HG03025 (cell line): ENCODE results near the gene LGR6.
"Not testable (repeated sequence)": the region's sequence is repeated elsewhere in the genome, so short reads cannot be mapped to it uniquely, and the experiment has no call there.

ENCODE experiments used
- ATAC-seq: cut with Tn5 transposase; IDR thresholded peaks from one replicate; pipeline ENCODE4 v1.9.1; 2021; ENCODE audit warnings: mild to moderate bottlenecking, moderate library complexity; ENCODE audit not compliant: unreplicated experiment, low FRiP score

LGR6 gene

DNA sequence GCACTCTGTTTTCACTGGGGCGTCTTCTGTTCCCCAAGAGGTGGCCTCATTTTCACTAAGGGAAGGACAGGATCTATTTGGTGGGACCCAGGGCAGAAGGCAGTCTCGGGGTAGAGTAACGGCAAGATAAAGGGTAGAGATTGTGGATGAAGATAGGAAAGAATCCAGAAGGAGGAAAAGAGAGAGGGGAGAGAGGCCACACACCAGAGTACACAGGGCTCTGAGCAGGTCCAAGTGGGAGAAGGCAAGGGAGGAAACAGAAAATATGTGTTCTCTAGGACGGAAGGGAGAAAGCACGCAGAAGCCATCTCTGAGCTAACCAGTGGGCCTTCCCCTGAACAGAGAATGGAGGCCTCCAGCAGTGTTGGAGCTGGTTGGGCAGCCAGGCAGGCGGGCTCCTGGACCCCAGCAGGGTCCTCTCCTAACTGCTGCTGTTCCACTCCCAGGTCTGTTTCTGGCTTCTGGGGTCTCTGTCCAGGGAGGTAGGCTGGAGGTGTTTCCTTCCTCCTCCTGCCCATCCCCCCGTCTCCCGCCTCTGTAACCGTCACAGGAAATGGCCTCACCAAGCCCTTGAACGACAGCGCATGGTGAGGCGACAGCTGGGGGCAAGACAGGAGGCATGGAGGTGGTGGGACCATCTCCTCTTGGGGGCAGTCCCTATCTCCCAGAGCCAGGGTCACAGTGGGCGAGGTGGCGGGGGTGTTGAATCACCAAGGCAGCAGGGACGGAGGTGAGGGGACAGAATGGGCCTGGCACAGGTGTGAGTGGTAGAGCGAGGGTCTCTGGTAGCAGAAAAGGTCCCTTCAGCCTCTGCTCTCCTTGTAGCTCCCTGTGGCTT lies 33.8 kb upstream of the LGR6 start:
- ATAC-seq = no peak

GRCh38 chr1:202160377-202160940 lies 33.1 kb upstream of the LGR6 start, which contains the start of gene PTPN7:
TSS of gene PTPN7 (minus strand) at chr1:202160602. CDS start at chr1:202159402, 1,200 bp downstream.
- no peak for ATAC-seq

- no peak for ATAC-seq
Observed at GRCh38 chr1:202161151-202162046, 32.2 kb upstream of the LGR6 start.

GRCh38 chr1:202162047-202162417 lies 31.6 kb upstream of the LGR6 start:
- no peak for ATAC-seq

DNA sequence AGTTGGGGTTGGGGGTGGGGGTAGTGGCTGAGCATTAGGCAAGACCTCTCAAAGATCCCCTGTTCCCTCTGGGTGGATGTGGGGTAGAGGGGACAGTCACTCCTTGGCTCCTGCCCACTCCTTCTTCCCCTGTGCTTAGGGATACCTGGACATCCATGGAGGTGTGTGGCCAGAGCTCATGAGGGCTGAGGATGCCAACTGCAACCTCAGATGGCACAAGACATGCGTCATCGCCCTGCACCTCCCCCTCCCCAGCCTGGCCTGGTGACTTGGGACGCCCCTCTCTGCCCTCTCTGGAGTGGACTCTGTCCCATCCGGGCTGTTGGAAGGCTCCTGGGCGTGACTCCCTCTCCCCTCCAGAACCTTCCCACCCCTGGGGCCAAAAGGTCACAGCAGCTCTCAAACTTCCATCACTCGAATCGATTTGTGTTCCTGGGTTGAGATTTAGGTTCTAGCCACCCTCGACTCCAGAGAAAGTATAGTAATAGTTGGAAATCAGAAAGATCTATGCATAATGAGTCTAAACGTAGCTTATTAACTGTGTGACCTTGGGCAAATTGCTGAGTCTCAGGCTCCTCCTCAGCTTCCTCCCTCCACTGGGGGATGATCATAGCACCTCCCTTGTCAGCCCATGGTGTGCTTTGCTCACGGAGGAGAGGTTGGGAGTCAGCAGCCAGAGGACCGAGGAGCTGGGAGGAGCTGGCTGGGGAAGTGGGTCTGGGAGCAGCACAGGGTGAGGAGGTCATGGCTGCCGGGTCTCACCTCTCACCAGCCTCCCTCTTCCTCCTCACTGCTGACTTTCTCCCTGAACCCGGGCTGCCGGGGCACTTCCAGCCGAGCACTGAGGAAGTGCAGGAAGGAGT lies 30.9 kb upstream of the LGR6 start:
- ATAC-seq = no peak

- ATAC-seq = no peak
Observed at GRCh38 chr1:202163281-202164270, 30.0 kb upstream of the LGR6 start.

DNA sequence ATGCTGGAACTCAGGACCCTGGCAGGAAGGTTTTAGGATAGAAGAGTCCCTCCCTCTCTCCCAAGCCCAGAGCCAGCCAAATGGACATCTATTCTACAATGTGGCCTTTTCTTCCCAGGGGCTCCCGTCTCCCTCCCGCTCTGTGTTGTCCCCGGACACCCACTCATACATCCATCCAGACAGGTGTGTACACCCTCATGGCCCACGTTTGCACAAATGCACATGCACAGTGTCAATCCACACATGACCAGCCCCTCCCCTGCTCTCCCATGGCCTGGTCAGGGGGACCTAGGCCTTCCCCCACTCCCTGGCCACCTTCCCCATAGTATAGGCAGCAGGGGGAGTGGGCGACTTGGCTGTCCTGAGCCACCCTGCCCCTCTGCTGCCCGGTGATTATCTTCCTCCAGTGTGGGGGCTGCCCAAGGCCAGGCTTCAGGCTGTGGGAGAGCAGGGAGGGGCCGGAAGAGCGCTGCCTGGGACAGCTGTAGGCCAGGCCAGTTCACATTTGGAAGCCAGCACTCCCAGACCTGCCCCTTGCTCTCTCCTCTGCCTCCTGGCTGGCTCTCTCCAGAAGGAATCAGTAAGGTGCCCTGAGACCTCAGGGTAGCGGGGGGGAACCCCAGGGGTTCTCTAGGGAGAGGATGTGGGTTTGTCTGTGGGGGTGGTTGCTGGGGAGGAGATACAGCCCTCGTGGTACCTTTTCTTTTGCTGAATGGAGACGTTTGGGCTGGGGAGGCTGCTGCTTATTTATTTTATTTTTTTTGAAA lies 29.1 kb upstream of the LGR6 start:
- no peak for ATAC-seq

DNA sequence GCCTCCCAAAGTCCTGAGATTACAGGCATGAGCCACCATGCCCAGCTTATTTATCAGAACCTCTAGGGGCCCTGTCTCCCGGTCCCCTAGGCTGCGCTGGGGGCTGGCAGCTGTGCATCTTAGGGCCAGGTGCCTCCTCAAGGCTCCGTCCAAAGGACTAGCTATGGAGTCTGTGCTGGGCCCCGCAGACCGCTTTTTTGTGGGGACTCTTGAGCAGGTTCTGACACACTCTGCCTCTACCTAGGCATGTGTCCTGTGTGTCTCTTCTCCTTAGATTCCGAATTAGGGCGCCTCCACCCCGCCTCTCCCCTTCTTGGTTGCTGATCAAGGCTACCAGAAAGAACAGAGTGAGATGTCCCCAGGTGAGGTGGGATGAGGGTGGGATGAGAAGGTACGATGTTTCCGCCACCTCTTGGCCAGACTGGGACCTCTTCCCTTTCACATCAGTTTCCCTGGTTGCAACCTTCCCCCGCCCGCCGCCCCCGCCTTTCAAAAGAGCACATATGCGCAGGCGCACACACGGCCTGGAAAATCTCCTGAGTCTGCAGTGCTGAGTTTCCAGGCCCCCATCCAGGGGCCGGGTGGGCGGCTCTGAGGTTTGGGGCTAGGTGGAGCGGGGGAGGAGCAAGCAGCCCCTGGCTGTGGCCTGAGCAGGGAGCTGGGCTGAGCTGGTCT lies 28.2 kb upstream of the LGR6 start:
- ATAC-seq = no peak

DNA sequence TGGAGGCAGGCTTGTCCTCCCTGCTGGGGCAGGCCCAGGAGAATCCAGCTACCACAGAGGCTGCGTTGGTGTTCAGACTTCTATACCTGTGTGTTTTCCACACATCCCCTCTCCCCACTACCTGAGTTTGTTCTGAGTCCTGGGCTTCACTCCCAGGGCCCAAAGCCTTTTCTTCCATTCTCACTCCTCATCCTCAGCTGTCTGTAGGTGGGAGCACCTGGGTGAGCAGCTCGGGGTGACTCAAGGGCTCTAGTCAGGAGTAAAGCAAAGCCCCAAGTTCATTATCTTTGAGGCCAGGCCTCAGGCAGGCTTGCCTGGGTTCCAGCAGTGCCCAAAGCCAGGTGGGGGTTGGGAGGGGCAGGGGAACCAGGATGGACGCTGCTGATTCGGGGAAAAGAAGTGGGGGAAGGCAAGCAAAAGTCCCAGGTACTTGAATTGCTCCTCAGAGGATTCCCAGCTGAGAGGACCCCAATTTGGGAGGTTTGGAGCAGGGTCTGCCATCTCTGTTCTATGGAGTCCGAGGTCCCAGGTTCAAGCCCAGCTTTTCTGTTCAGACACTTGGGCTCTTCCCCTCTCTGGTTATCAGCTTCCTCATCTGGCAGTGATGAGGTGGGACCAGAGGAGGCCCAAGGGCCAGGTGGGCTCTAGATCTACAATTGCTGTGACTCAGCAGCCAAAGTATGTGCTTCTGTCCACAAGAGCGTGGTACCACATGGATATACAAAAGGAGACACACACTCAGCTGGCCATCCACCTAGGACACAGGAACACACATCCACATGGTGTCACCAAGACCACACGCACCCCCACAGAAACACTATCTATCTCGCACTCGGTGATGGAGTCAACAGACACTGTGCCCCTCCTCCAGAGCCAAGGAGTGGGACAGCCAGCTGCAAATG lies 27.4 kb upstream of the LGR6 start:
- no peak for ATAC-seq

GRCh38 chr1:202167054-202167453 lies 26.5 kb upstream of the LGR6 start:
- not testable (repeated sequence) for ATAC-seq

DNA sequence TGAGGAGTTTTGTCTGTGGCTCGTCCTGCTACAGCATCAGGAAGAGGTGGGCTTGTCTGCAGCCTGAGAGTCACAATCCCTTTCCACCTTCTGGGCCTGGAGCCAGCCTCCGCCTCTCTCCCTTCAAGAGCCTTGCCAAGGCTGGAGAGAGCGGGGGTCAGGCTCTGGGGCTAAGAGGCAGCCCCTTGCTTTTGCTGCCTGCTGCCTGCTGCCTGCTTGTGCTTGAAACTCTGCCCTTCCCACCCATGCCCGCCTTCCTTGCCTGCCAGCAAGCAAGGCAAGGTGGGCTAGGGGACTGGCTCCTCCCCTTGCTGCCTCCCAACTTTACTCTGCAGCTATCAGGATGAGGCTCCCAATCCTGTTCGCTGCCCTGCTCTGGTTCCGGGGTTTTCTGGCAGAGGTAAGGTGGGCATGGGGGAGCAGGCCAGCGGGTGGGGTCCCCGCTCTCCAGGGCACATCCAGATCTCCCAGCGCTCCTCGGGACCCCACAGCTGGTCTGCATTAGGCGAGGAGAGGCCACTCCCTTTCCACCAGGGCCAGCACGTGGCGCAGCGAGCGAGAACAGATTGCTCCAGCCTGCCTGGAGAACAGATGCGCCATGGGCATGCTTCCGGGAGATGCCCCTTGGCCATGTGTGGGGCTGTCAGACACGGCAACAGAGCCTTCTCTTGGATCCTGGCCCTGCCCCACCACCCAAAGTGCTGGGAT lies 25.7 kb upstream of the LGR6 start:
- no peak for ATAC-seq

DNA sequence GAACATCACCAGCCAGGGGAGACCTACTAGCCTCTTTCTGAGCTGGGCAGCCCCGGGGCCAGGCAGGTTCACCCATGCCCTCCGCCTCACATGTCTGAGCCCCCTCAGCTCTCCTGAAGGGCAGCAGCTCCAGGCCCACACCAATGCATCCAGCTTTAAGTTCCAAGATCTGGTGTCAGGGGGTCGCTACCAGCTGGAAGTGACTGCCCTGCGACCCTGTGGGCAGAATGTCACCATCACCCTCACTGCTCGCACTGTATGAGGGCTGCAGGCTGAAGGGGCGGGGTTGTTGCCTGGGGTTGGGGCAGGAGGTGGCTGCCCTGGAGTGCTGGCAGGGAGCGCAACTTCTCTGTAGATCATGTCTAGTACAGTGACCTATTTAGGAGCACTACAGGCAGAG lies 24.7 kb upstream of the LGR6 start:
- no peak for ATAC-seq

GRCh38 chr1:202170726-202171125 lies 22.9 kb upstream of the LGR6 start:
- ATAC-seq = no peak

DNA sequence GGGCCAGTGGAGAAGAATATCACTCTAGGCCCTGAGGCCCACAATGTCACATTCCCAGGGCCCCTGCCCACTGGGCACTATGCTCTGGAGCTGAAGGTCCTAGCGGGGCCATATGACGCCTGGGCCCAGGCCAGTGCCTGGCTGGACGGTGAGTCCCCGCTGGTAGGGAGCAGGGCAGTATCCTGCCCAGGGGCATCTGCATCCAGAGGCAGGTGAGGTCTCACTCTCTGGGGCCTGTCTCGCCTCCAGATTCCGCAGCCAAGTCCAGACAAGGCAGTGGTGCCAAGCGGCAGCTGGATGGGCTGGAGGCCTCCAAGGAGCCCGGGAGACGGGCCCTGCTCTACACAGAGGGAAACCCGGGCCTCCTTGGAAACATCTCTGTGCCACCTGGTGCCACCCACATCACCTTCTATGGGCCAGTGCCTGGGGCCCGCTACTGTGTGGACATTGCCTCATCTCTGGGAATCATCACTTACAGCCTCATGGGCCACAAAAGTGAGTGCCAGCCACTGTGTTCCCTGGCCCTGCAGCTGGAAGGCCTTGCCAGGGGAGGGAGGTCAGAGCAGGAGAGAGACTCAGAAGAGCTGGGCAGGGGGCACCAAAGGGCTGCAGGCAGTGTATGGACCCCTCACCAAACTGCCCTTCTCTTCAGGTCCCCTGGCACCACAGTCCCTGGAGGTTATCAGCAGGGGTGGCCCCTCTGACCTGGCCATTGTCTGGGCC lies 22.1 kb upstream of the LGR6 start:
- ATAC-seq = no peak

DNA sequence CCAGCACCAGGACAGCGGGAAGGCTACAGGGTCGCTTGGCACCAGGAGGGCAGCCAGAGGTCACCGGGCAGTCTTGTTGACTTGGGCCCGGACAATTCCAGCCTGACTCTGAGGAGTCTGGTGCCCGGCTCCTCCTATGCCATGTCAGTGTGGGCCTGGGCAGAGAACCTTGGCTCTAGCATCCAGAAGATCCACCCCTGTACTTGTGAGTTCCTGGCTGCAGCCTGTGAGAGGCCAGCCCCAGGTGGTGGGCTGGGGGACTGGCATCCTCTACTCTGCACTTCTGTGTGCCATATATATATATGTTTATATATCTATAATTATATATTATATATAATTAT lies 21.6 kb upstream of the LGR6 start:
- ATAC-seq = no peak

DNA sequence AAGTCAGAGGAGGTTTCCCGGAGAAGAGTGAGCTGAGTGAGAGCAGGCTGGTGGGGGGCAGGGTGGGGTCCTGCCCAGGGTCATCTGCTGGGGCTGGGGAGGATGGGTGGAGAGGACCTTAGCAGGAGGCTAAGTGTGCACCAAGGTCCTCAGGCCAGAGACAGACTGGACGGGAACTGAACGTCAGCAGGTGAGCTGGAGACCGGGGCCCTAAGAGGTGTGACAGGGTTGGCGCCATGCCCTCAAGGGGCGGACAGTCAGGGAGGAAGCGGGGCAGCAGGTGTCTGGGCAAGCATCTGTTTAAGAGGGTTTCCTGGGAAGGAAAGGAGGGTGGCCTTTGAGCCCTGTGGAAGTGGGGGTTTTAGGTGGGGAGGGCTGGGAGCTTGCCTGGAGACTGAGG lies 19.6 kb upstream of the LGR6 start:
- no peak for ATAC-seq
